ENCODE measurements around the gene PPHLN1. TPM values are rescaled to one million over a fixed set of nuclear protein-coding genes. Genes with fewer than 3 reads are reported as not detected.
A peak's percentile ranks its signal among the peaks of the same experiment; 100 is the strongest.

PPHLN1 gene
- polyA plus RNA-seq, 6 donors from 2014 or later, result 152 to 193 (median 174) TPM

- H3K9me3 Mint-ChIP-seq, result peaks cover 0 to 30% (median 19%) of the 10 kb centered on the region in 7 donors
- H3K4me3 Mint-ChIP-seq, result peak overlapping the region in 1 of 8 donors; percentile 47
- H3K27me3 Mint-ChIP-seq, result no peaks in the 10 kb centered on the region
- H3K4me1 Mint-ChIP-seq, result peaks cover 7 to 13% (median 9%) of the 10 kb centered on the region in 3 donors
- peak overlapping the region in 1 of 6 donors; percentile 72 for H3K27ac Mint-ChIP-seq
- DNase-seq (no peak), ATAC-seq (ENCODE audit: low read depth in 2 of 2) (no peak)
- H3K36me3 Mint-ChIP-seq, result peaks cover 37 to 51% of the 10 kb centered on the region in 2 donors
These were observed 116.4 kb downstream of the PPHLN1 start for GRCh38 chr12:42442311-42442759.

- Mint-ChIP-seq H3K27me3 (no peaks in the 10 kb centered on the region), H3K4me1 (peaks cover 12 to 19% (median 14%) of the 10 kb centered on the region in 3 donors), H3K4me3 (no peak overlapping the region), H3K36me3 (peaks cover 37 to 51% of the 10 kb centered on the region in 2 donors), H3K9me3 (peaks cover 0 to 30% (median 19%) of the 10 kb centered on the region in 7 donors), H3K27ac (peak overlapping the region in 1 of 6 donors; percentile 42)
- DNase-seq (no peak), ATAC-seq (ENCODE audit: low read depth in 2 of 2) (no peak)
These were observed 116.9 kb downstream of the PPHLN1 start for GRCh38 chr12:42442888-42443287.

- Mint-ChIP-seq H3K36me3 (peaks cover 37 to 51% of the 10 kb centered on the region in 2 donors), H3K9me3 (peaks cover 0 to 30% (median 19%) of the 10 kb centered on the region in 7 donors), H3K4me1 (peaks cover 26 to 32% (median 29%) of the 10 kb centered on the region in 3 donors), H3K4me3 (no peak overlapping the region), H3K27ac (peak overlapping the region in 1 of 6 donors; percentile 29), H3K27me3 (no peaks in the 10 kb centered on the region)
- DNase-seq, result no peak
- ATAC-seq (ENCODE audit: low read depth in 2 of 2), result no peak
These were observed 118.4 kb downstream of the PPHLN1 start for GRCh38 chr12:42444192-42444943.

GRCh38 chr12:42445891-42446290 lies 119.9 kb downstream of the PPHLN1 start:
- H3K9me3 Mint-ChIP-seq, result peaks cover 0 to 30% (median 19%) of the 10 kb centered on the region in 7 donors
- H3K27ac Mint-ChIP-seq, result peak overlapping the region in 3 of 6 donors; percentile 14 to 71 (median 37)
- peak overlapping the region in 2 of 8 donors; percentile 9 to 69 for H3K4me3 Mint-ChIP-seq
- DNase-seq, result no peak
- ATAC-seq (ENCODE audit: low read depth in 2 of 2), result no peak
- no peaks in the 10 kb centered on the region for H3K27me3 Mint-ChIP-seq
- peaks cover 37 to 51% of the 10 kb centered on the region in 2 donors for H3K36me3 Mint-ChIP-seq
- H3K4me1 Mint-ChIP-seq, result peaks cover 40 to 47% (median 44%) of the 10 kb centered on the region in 3 donors

- H3K4me1 Mint-ChIP-seq, result peaks cover 45 to 56% (median 50%) of the 10 kb centered on the region in 3 donors
- no peaks in the 10 kb centered on the region for H3K27me3 Mint-ChIP-seq
- peak overlapping the region in 1 of 8 donors; percentile 34 for H3K4me3 Mint-ChIP-seq
These were observed 120.8 kb downstream of the PPHLN1 start for GRCh38 chr12:42446761-42447160.

GRCh38 chr12:42447371-42447786 lies 121.4 kb downstream of the PPHLN1 start:
- peak; percentile 66 for ATAC-seq (ENCODE audit: low read depth in 2 of 2)
- Mint-ChIP-seq H3K4me3 (peak overlapping the region in 5 of 8 donors; percentile 24 to 71 (median 57)), H3K9me3 (peaks cover 0 to 28% (median 19%) of the 10 kb centered on the region in 7 donors)

More at GRCh38 chr12:42446761-42447160, 120.8 kb downstream of the PPHLN1 start:
- no peak for DNase-seq
- H3K27ac Mint-ChIP-seq, result peak overlapping the region in 5 of 6 donors; percentile 60 to 91 (median 74)
- no peak for ATAC-seq (ENCODE audit: low read depth in 2 of 2)
- H3K36me3 Mint-ChIP-seq, result peaks cover 37 to 48% of the 10 kb centered on the region in 2 donors
- peaks cover 0 to 30% (median 19%) of the 10 kb centered on the region in 7 donors for H3K9me3 Mint-ChIP-seq

GRCh38 chr12:42448841-42449240 lies 122.9 kb downstream of the PPHLN1 start:
- peaks cover 0 to 17% (median 15%) of the 10 kb centered on the region in 7 donors for H3K9me3 Mint-ChIP-seq
- no peak for DNase-seq
- peak overlapping the region in 5 of 8 donors; percentile 24 to 71 (median 49) for H3K4me3 Mint-ChIP-seq
- ATAC-seq (ENCODE audit: low read depth in 2 of 2), result no peak
- peak overlapping the region in 4 of 6 donors; percentile 18 to 87 (median 70) for H3K27ac Mint-ChIP-seq
- H3K27me3 Mint-ChIP-seq, result no peaks in the 10 kb centered on the region
- H3K4me1 Mint-ChIP-seq, result peaks cover 63 to 76% (median 70%) of the 10 kb centered on the region in 3 donors
- H3K36me3 Mint-ChIP-seq, result peaks cover 27 to 30% of the 10 kb centered on the region in 2 donors

More at GRCh38 chr12:42447371-42447786, 121.4 kb downstream of the PPHLN1 start:
- Mint-ChIP-seq H3K4me1 (peaks cover 50 to 62% (median 55%) of the 10 kb centered on the region in 3 donors), H3K27me3 (no peaks in the 10 kb centered on the region), H3K27ac (peak overlapping the region in 5 of 6 donors; percentile 17 to 74 (median 60)), H3K36me3 (peaks cover 37 to 42% of the 10 kb centered on the region in 2 donors)
- no peak for DNase-seq

GRCh38 chr12:42450248-42450647 lies 124.3 kb downstream of the PPHLN1 start:
- Mint-ChIP-seq H3K27ac (peak overlapping the region in 3 of 6 donors; percentile 33 to 82 (median 74)), H3K4me1 (peaks cover 63 to 90% (median 83%) of the 10 kb centered on the region in 3 donors), H3K36me3 (peaks cover 13 to 16% of the 10 kb centered on the region in 2 donors), H3K4me3 (peak overlapping the region in 5 of 8 donors; percentile 17 to 82 (median 67)), H3K9me3 (peaks cover 0 to 5% (median 3%) of the 10 kb centered on the region in 7 donors), H3K27me3 (no peaks in the 10 kb centered on the region)
- no peak for ATAC-seq (ENCODE audit: low read depth in 2 of 2)
- no peak for DNase-seq

- ATAC-seq (ENCODE audit: low read depth in 2 of 2), result no peak
- H3K27ac Mint-ChIP-seq, result peak overlapping the region in 5 of 6 donors; percentile 14 to 69 (median 33)
- no peak overlapping the region for H3K4me3 Mint-ChIP-seq
- H3K9me3 Mint-ChIP-seq, result no peaks in the 10 kb centered on the region
- H3K27me3 Mint-ChIP-seq, result no peaks in the 10 kb centered on the region
- DNase-seq, result no peak
- H3K4me1 Mint-ChIP-seq, result peaks cover 22 to 48% (median 46%) of the 10 kb centered on the region in 3 donors
- peaks cover 17% of the 10 kb centered on the region in 2 donors for H3K36me3 Mint-ChIP-seq
These were observed 132.6 kb downstream of the PPHLN1 start for GRCh38 chr12:42458575-42458974.

GRCh38 chr12:42459336-42459847 lies 133.4 kb downstream of the PPHLN1 start:
- ATAC-seq (ENCODE audit: low read depth in 2 of 2) (no peak), DNase-seq (no peak)
- Mint-ChIP-seq H3K4me1 (peaks cover 24 to 43% (median 43%) of the 10 kb centered on the region in 3 donors), H3K36me3 (peaks cover 17 to 23% of the 10 kb centered on the region in 2 donors), H3K9me3 (no peaks in the 10 kb centered on the region), H3K27ac (peak overlapping the region in 4 of 6 donors; percentile 30 to 84 (median 58)), H3K4me3 (no peak overlapping the region), H3K27me3 (no peaks in the 10 kb centered on the region)

GRCh38 chr12:42462486-42462885 lies 136.5 kb downstream of the PPHLN1 start:
- Mint-ChIP-seq H3K27ac (peak overlapping the region; percentile 60 to 93 (median 71)), H3K9me3 (no peaks in the 10 kb centered on the region), H3K4me3 (no peak overlapping the region), H3K36me3 (peaks cover 35 to 39% of the 10 kb centered on the region in 2 donors), H3K4me1 (peaks cover 29 to 56% (median 30%) of the 10 kb centered on the region in 3 donors), H3K27me3 (no peaks in the 10 kb centered on the region)
- ATAC-seq (ENCODE audit: low read depth in 2 of 2) (no peak), DNase-seq (no peak)

- Mint-ChIP-seq H3K9me3 (no peaks in the 10 kb centered on the region), H3K36me3 (peaks cover 31 to 39% of the 10 kb centered on the region in 2 donors), H3K4me1 (peaks cover 32 to 57% (median 35%) of the 10 kb centered on the region in 3 donors), H3K4me3 (peak overlapping the region in 1 of 8 donors; percentile 20), H3K27me3 (no peaks in the 10 kb centered on the region), H3K27ac (peak overlapping the region in 2 of 6 donors; percentile 66 to 76)
- DNase-seq, result no peak
- ATAC-seq (ENCODE audit: low read depth in 2 of 2), result no peak
These were observed 137.7 kb downstream of the PPHLN1 start for GRCh38 chr12:42463671-42464070.

- no peaks in the 10 kb centered on the region for H3K9me3 Mint-ChIP-seq
- ATAC-seq (ENCODE audit: low read depth in 2 of 2) (no peak), DNase-seq (no peak)
- H3K27ac Mint-ChIP-seq, result peak overlapping the region; percentile 82 to 99 (median 95)
- H3K4me1 Mint-ChIP-seq, result peaks cover 57 to 82% (median 66%) of the 10 kb centered on the region in 3 donors
- peak overlapping the region; percentile 74 to 96 (median 86) for H3K4me3 Mint-ChIP-seq
- H3K36me3 Mint-ChIP-seq, result peaks cover 22 to 23% of the 10 kb centered on the region in 2 donors
- H3K27me3 Mint-ChIP-seq, result no peaks in the 10 kb centered on the region
These were observed 142.4 kb downstream of the PPHLN1 start for GRCh38 chr12:42468341-42468821.
